DOHH2 (cell line): ENCODE results near the gene ZNF385C.
A peak's percentile ranks its signal among the peaks of the same experiment; 100 is the strongest.
"Not testable (repeated sequence)": the region's sequence is repeated elsewhere in the genome, so short reads cannot be mapped to it uniquely, and the experiment has no call there.

Experiments used
- H3F3A ChIP-seq: fragments of 200-600 bp; sonication (generic), shearing (Covaris generic); 2 replicates; pipeline ENCODE4 v1.6.0; 2016; ENCODE audit warnings: antibody characterized with exemption, mild to moderate bottlenecking; ENCODE audit not compliant: control insufficient read depth, insufficient read depth
- H3K27ac ChIP-seq: fragments of 200-600 bp; sonication (generic); 2 replicates; pipeline ENCODE4 v1.5.1; 2014; ENCODE audit warnings: low read depth, mild to moderate bottlenecking, low read length, moderate library complexity
- H3K27me3 ChIP-seq: fragments of 200-600 bp; sonication (generic); 2 replicates; pipeline ENCODE4 v1.6.1; 2014; ENCODE audit warnings: mild to moderate bottlenecking, low read length, mixed read lengths; ENCODE audit not compliant: control insufficient read depth
- H3K36me3 ChIP-seq: fragments of 200-600 bp; sonication (generic); 2 replicates; pipeline ENCODE4 v1.6.1; 2014; ENCODE audit warnings: mild to moderate bottlenecking, low read length, moderate library complexity, mixed read lengths; ENCODE audit not compliant: control insufficient read depth
- H3K4me1 ChIP-seq: fragments of 200-600 bp; sonication (generic); 2 replicates; pipeline ENCODE4 v1.6.1; 2014; ENCODE audit warnings: mild to moderate bottlenecking, low read length, mixed read lengths; ENCODE audit not compliant: control insufficient read depth
- H3K4me2 ChIP-seq: fragments of 200-600 bp; sonication (generic); 2 replicates; pipeline ENCODE4 v1.6.0; 2014; ENCODE audit warnings: mild to moderate bottlenecking, low read length, moderate library complexity
- H3K4me3 ChIP-seq: fragments of 200-600 bp; sonication (generic); 2 replicates; pipeline ENCODE4 v1.5.1; 2014; ENCODE audit warnings: mild to moderate bottlenecking, low read length, mixed read lengths
- H3K79me2 ChIP-seq: fragments of 200-600 bp; sonication (generic); 2 replicates; pipeline ENCODE4 v1.6.1; 2014; ENCODE audit warnings: mild to moderate bottlenecking, low read length, mixed read lengths; ENCODE audit not compliant: control insufficient read depth
- H3K9me2 ChIP-seq: fragments of 200-600 bp; sonication (generic); replicated peaks from 2 replicates; pipeline ENCODE4 v1.6.1; 2014; ENCODE audit warnings: mild to moderate bottlenecking, low read length, mixed read lengths; ENCODE audit not compliant: control insufficient read depth
- H3K9me3 ChIP-seq: fragments of 200-600 bp; sonication (generic); 2 replicates; pipeline ENCODE4 v1.6.1; 2014; ENCODE audit warnings: antibody characterized with exemption, low read length, mixed read lengths; ENCODE audit not compliant: control insufficient read depth, insufficient read depth
- H4K20me1 ChIP-seq: fragments of 200-600 bp; sonication (generic); 2 replicates; pipeline ENCODE4 v1.6.0; 2014; ENCODE audit warnings: low read depth, mild to moderate bottlenecking, antibody characterized with exemption, low read length, moderate library complexity; ENCODE audit not compliant: control insufficient read depth, insufficient read depth
- EZH2phosphoT487 ChIP-seq: fragments of 200-600 bp; sonication (generic); IDR thresholded peaks from 2 replicates; pipeline ENCODE4 v1.6.1; 2017; ENCODE audit warnings: borderline replicate concordance, mild to moderate bottlenecking, antibody characterized with exemption, low read length, moderate library complexity, mixed read lengths
- TF ChIP-seq, protein P1 (sequence below): fragments of 200-600 bp; sonication (generic); IDR thresholded peaks from one replicate; pipeline ENCODE4 v1.5.1; 2014; ENCODE audit warnings: antibody characterized with exemption, mild to moderate bottlenecking, low read depth, low read length; ENCODE audit not compliant: poor library complexity, severe bottlenecking

Gene ZNF385C

DNA sequence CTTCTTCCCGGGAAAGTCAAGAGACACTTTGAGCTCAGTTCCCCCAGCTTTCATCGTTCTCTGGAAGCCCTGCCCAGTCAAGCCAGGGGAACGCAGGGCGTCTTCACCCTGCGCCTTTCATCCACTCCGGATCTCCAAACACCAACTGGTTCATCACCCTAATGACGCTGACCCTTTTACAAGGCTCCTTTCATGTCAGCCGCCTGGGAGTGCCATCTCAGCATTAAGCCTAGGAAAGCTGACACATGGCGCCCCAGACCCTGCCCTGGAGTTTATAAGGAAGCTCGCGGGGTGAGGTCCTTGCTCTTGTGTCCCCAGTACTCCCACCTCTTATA is 80.4 kb downstream of the ZNF385C start:
- TF ChIP-seq, protein P1, sequence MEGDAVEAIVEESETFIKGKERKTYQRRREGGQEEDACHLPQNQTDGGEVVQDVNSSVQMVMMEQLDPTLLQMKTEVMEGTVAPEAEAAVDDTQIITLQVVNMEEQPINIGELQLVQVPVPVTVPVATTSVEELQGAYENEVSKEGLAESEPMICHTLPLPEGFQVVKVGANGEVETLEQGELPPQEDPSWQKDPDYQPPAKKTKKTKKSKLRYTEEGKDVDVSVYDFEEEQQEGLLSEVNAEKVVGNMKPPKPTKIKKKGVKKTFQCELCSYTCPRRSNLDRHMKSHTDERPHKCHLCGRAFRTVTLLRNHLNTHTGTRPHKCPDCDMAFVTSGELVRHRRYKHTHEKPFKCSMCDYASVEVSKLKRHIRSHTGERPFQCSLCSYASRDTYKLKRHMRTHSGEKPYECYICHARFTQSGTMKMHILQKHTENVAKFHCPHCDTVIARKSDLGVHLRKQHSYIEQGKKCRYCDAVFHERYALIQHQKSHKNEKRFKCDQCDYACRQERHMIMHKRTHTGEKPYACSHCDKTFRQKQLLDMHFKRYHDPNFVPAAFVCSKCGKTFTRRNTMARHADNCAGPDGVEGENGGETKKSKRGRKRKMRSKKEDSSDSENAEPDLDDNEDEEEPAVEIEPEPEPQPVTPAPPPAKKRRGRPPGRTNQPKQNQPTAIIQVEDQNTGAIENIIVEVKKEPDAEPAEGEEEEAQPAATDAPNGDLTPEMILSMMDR = no peak
- TF ChIP-seq EZH2phosphoT487 = no peak
- Histone ChIP-seq H3K27me3 (no peaks in the 10 kb centered on the region), H3K4me2 (peak overlapping the region; percentile 96), H3K4me3 (peak overlapping the region; percentile 93), H3K9me2 (no peaks in the 10 kb centered on the region), H3K9me3 (no peaks in the 10 kb centered on the region), H3K36me3 (peaks cover 40% of the 10 kb centered on the region), H3K27ac (peak overlapping the region; percentile 62; the same call in 1 of the 2 replicates), H4K20me1 (no peaks in the 10 kb centered on the region), H3K79me2 (peaks cover 74% of the 10 kb centered on the region), H3F3A (no peaks in the 10 kb centered on the region), H3K4me1 (peaks cover 35% of the 10 kb centered on the region)

DNA sequence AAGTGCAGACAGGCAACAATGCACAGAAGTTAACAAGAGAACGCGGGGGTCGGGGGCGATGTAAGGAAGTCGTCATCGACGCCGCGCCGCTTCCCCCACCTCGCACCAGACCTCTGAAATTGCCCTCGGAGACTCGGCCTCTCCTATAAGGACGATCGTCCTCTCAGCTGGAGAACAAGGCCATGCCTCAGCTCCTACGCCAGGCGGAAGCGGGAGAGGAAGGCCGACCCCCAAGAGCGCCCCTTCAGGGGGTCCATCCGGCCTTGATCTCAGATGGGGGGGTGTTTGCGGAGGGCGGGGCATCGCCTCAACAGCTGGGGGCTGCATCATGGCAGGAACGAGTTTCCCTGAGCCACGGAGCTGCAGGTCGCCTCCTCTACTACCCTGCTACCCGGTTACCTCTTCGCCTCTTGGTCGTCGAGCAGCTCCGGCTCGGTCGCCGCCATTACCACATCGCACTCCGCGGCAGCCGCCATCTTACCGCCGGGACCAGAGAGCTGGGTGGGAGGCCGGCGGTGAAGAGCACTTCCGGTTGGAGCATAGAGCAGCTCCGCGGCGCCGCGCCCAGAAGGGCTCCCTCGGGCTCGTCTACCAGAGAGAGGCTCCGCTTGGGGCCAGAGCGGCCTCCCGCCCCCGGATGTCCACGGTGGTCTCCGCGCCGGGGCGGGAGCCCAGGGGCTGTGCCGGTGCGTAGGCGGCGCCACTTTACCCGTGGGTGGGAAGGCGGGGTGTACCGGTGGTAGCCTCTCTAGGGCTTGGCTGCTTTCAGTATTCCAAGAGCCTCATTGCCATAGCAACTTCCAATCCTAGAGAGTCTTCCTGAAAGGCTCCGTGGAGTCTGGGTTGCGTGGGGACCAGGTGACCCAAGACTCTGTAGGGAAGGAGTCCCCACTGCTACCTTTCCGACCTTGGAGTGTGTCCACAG is 81.1 kb downstream of the ZNF385C start, which contains the start of gene DNAJC7:
Gene DNAJC7 (minus strand): TSS at position 499 of the 925 bp plus-strand sequence. CDS start 23 bp downstream, at position 476.
- no peaks in the 10 kb centered on the region for H3K9me2 ChIP-seq
- peak within 1 kb of the TSS; percentile 93 for H3K4me3 ChIP-seq
- peaks cover 35% of the 10 kb centered on the region for H3K36me3 ChIP-seq
- H3K4me2 ChIP-seq = peak within 1 kb of the TSS; percentile 96
- no peaks in the 10 kb centered on the region for H3K9me3 ChIP-seq
- TF ChIP-seq, protein P1 = no peak
- TF ChIP-seq EZH2phosphoT487 = no peak
- peaks cover 80% of the 10 kb centered on the region for H3K79me2 ChIP-seq
- H3F3A ChIP-seq = no peaks in the 10 kb centered on the region
- H3K4me1 ChIP-seq = peaks cover 35% of the 10 kb centered on the region
- H4K20me1 ChIP-seq = no peaks in the 10 kb centered on the region
- H3K27ac ChIP-seq = peak within 1 kb of the TSS; percentile 62
- H3K27me3 ChIP-seq = no peaks in the 10 kb centered on the region

- H4K20me1 ChIP-seq = no peaks in the 10 kb centered on the region
- H3K9me3 ChIP-seq = no peaks in the 10 kb centered on the region
- H3K36me3 ChIP-seq = peaks cover 40% of the 10 kb centered on the region
- no peaks in the 10 kb centered on the region for H3K9me2 ChIP-seq
- no peak for TF ChIP-seq EZH2phosphoT487
- TF ChIP-seq, protein P1 = no peak
- peak overlapping the region; percentile 96 for H3K4me2 ChIP-seq
- peaks cover 85% of the 10 kb centered on the region for H3K79me2 ChIP-seq
- H3F3A ChIP-seq = no peaks in the 10 kb centered on the region
- peak overlapping the region; percentile 62 for H3K27ac ChIP-seq
- no peaks in the 10 kb centered on the region for H3K27me3 ChIP-seq
- peak overlapping the region; percentile 93 for H3K4me3 ChIP-seq
- H3K4me1 ChIP-seq = peaks cover 35% of the 10 kb centered on the region
Measured at GRCh38 chr17:42016411-42016831, 81.9 kb downstream of the ZNF385C start.

DNA sequence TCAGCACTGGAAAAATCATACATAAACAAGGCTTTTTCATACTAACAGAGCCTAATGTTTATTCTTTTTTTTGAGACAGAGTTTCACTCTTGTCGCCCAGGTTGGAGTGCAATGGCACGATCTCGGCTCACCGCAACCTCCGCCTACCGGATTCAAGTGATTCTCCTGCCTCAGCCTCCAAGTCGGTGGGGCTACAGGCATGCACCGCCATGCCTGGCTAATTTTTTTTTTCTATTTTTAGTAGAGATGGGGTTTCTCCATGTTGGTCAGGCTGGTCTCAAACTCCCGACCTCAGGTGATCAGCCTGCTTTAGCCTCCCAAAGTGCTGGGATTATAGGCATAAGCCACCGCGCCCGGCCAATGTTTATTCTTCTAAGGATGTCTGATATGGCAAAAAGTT is 84.5 kb downstream of the ZNF385C start:
- not testable (repeated sequence) for H3K4me2 ChIP-seq, H4K20me1 ChIP-seq, H3K27me3 ChIP-seq, H3K4me3 ChIP-seq, H3K9me2 ChIP-seq, H3K9me3 ChIP-seq, H3K27ac ChIP-seq, H3F3A ChIP-seq
- peaks cover 50% of the 10 kb centered on the region for H3K36me3 ChIP-seq
- H3K4me1 ChIP-seq = peaks cover 21% of the 10 kb centered on the region
- H3K79me2 ChIP-seq = peaks cover 97% of the 10 kb centered on the region

- peaks cover 99% of the 10 kb centered on the region for H3K79me2 ChIP-seq
- peaks cover 14% of the 10 kb centered on the region for H3K4me1 ChIP-seq
- H4K20me1 ChIP-seq, H3K9me3 ChIP-seq, H3K4me3 ChIP-seq, H3K27me3 ChIP-seq, H3K9me2 ChIP-seq, H3K27ac ChIP-seq, H3K4me2 ChIP-seq, H3F3A ChIP-seq: not testable (repeated sequence)
- H3K36me3 ChIP-seq = peaks cover 50% of the 10 kb centered on the region
Measured at GRCh38 chr17:42012363-42012762, 85.9 kb downstream of the ZNF385C start.
